ENCODE data around the gene SLC25A18. TPM values are rescaled to one million over a fixed set of nuclear protein-coding genes. Genes with fewer than 3 reads are reported as not detected.

SLC25A18 gene
- total and polyA plus RNA-seq, 10 of the 15 experiments (the other 5 are each of a cell fraction or from before 2014, with no cell fraction given): 0.03 to 0.09 TPM; not detected in 8

DNA sequence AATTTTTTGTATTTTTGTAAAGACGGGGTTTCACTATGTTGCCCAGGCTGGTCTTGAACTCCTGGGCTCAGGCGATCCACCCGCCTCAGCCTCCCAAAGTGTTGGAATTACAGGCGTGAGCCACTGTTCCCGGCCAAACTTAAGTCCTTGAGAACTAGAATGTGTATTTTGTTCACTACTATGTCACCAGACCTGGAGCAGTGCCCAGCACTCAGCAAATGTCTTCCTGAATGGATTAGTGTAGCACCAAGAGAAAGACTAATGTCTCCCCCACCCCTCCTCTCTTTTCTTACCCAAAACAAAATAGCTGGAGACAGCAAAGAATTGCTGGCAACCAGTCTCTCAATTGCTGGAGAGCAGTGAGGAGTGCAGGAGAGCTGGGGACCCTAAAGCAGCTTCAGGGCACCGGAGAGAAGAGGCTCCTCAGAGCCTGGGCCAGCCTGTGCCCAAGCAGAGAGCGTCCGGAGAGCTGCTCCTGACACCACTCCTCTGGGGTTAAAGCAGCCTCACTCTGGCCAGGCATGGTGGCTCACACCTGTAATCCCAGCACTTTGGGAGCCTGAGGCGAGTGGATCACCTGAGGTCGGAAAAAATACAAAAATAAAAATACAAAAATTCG, 14.9 kb downstream of the SLC25A18 start:
- RAD21 ChIA-PET (ENCODE audit: unreplicated experiment): interaction anchor here (0.6 kb wide), 1 partner anchor 49 kb away, joined by 4 read pairs; no protein-coding TSS in a partner anchor
- in situ Hi-C loops (cut with MboI): no loop called here
- no peaks in the 10 kb centered on the region for H3K79me2 ChIP-seq (ENCODE audit: control insufficient read depth, insufficient read depth, low read length)
- H3K27me3 ChIP-seq (replicated peaks in 1 of 2; ENCODE audit: control insufficient read depth in 2 of 2, insufficient read depth in 2 of 2, low read length in 1 of 2): no peaks in the 10 kb centered on the region; a peak in 2 of 4 replicates
- no TSS peak for BruUV-seq (replicated peaks)
- H2AFZ ChIP-seq (ENCODE audit: control insufficient read depth, low read depth, low read length): no peak overlapping the region
- ATAC-seq (no peak), FAIRE-seq (no peak), DNase-seq (ENCODE audit: low read depth, low spot score) (no peak)
- CTCF ChIA-PET: interaction anchor here (0.6 kb wide), 1 partner anchor 143 kb away, joined by 4 read pairs; no protein-coding TSS in a partner anchor
- TF ChIP-seq, protein P1, sequence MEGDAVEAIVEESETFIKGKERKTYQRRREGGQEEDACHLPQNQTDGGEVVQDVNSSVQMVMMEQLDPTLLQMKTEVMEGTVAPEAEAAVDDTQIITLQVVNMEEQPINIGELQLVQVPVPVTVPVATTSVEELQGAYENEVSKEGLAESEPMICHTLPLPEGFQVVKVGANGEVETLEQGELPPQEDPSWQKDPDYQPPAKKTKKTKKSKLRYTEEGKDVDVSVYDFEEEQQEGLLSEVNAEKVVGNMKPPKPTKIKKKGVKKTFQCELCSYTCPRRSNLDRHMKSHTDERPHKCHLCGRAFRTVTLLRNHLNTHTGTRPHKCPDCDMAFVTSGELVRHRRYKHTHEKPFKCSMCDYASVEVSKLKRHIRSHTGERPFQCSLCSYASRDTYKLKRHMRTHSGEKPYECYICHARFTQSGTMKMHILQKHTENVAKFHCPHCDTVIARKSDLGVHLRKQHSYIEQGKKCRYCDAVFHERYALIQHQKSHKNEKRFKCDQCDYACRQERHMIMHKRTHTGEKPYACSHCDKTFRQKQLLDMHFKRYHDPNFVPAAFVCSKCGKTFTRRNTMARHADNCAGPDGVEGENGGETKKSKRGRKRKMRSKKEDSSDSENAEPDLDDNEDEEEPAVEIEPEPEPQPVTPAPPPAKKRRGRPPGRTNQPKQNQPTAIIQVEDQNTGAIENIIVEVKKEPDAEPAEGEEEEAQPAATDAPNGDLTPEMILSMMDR (IDR thresholded peaks at IDR 0.05 in 2 of 3, conservative IDR thresholded peaks at IDR 0.05 in 1 of 3; ENCODE audit: control insufficient read depth in 2 of 3, extremely low read depth in 1 of 3, insufficient read depth in 1 of 3, low read depth in 3 of 3, low read length in 3 of 3): no peak
- TF ChIP-seq, protein P2, sequence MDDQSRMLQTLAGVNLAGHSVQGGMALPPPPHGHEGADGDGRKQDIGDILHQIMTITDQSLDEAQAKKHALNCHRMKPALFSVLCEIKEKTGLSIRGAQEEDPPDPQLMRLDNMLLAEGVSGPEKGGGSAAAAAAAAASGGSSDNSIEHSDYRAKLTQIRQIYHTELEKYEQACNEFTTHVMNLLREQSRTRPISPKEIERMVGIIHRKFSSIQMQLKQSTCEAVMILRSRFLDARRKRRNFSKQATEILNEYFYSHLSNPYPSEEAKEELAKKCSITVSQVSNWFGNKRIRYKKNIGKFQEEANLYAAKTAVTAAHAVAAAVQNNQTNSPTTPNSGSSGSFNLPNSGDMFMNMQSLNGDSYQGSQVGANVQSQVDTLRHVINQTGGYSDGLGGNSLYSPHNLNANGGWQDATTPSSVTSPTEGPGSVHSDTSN (IDR thresholded peaks at IDR 0.05; ENCODE audit: insufficient replicate concordance, low read depth, low read length): no peak
- no peak for TF ChIP-seq SUPT20H (IDR thresholded peaks at IDR 0.05; ENCODE audit: borderline replicate concordance, control insufficient read depth, low read depth, low read length)
- no peaks in the 10 kb centered on the region for H3K4me1 ChIP-seq (ENCODE audit: control insufficient read depth, insufficient read depth, low read length)
- intact Hi-C loops (cut with micrococcal nuclease; ENCODE audit: unreplicated experiment): no loop called here
- no peak overlapping the region for H3K4me2 ChIP-seq (ENCODE audit: control insufficient read depth, insufficient read depth)
- no peaks in the 10 kb centered on the region for H3K36me3 ChIP-seq (ENCODE audit: control insufficient read depth in 2 of 2, insufficient read depth in 2 of 2, low read length in 1 of 2)
- POLR2A ChIA-PET: no interaction called here
- no peak overlapping the region for H3K27ac ChIP-seq (ENCODE audit: control insufficient read depth, insufficient read depth)
- 60% methylated on average over 11 of the region's 11 CpGs for WGBS (ENCODE audit: insufficient coverage, insufficient replicate concordance, low lambda C conversion rate, missing lambda C conversion rate)
- no peaks in the 10 kb centered on the region for H4K20me1 ChIP-seq (ENCODE audit: control insufficient read depth, insufficient read depth)
- SMC1A ChIA-PET (ENCODE audit: uncharacterized antibody, unreplicated experiment): no interaction called here
- H3K4me3 ChIP-seq: no peak overlapping the region
- no peak overlapping the region for H3K9ac ChIP-seq (ENCODE audit: control insufficient read depth, insufficient read depth, low read length)
- H3K9me3 ChIP-seq (replicated peaks; ENCODE audit: control insufficient read depth, insufficient read depth, low read length): no peaks in the 10 kb centered on the region
